Left lobe of liver (tissue), 2 donors: ENCODE data around the gene AMN. TPM values are rescaled to one million over a fixed set of nuclear protein-coding genes. Genes with fewer than 3 reads are reported as not detected.

ENCODE experiments used
- ATAC-seq: fragments of 200-7000 bp; cut with Tn5 transposase; one replicate; pipeline ENCODE4 v1.9.1; 2020; ENCODE audit warnings: mild to moderate bottlenecking, moderate library complexity
- DNase-seq: peaks from one replicate; pipeline ENCODE4 v3.0.0-alpha.2; 2020; ENCODE audit warnings: low spot score
- total RNA-seq: library from RNA; stranded (reverse); gene quantifications from one replicate; pipeline ENCODE4 v1.2.1, GENCODE V29; 2021
- donor health status: DM: no; HTN: no; CAD: no; lungs with moderate emphysema.
- donor health status: DM: no; HTN: yes; CAD: no.

The AMN gene
- total RNA-seq, 1 donor from 2014 or later: 56.0 TPM

- no peak for DNase-seq
- no peak for ATAC-seq
Observed at GRCh38 chr14:102927346-102927877, 4.9 kb downstream of the AMN start.

GRCh38 chr14:102927878-102928411 is 5.5 kb downstream of the AMN start:
- ATAC-seq (peak; percentile 7), DNase-seq (no peak)

GRCh38 chr14:102928412-102929240 is 6.2 kb downstream of the AMN start:
- ATAC-seq: peak; percentile 71

GRCh38 chr14:102929241-102930137 is 7.0 kb downstream of the AMN start:
- DNase-seq (no peak), ATAC-seq (peak; percentile 1)

More at GRCh38 chr14:102928412-102929240, 6.2 kb downstream of the AMN start:
- peak; percentile 64 for DNase-seq

GRCh38 chr14:102930138-102930752 is 7.8 kb downstream of the AMN start:
- DNase-seq: no peak
- no peak for ATAC-seq

- DNase-seq (no peak), ATAC-seq (no peak)
Observed at GRCh38 chr14:102930753-102931579, 8.5 kb downstream of the AMN start.

- DNase-seq (no peak), ATAC-seq (no peak)
Observed at GRCh38 chr14:102931580-102932285, 9.3 kb downstream of the AMN start.

- DNase-seq: no peak
- ATAC-seq: no peak
Observed at GRCh38 chr14:102932484-102933248, 10.2 kb downstream of the AMN start.

GRCh38 chr14:102933618-102934231 is 11.3 kb downstream of the AMN start:
- DNase-seq: peak; percentile 80
- peak; percentile 81 for ATAC-seq

GRCh38 chr14:102935756-102936155 is 13.3 kb downstream of the AMN start:
- ATAC-seq (no peak), DNase-seq (no peak)

GRCh38 chr14:102937331-102938175 is 15.1 kb downstream of the AMN start:
- DNase-seq (no peak), ATAC-seq (no peak)

GRCh38 chr14:102938191-102938590 is 15.7 kb downstream of the AMN start:
- DNase-seq: no peak

GRCh38 chr14:102939329-102939728 is 16.9 kb downstream of the AMN start:
- DNase-seq: no peak
- no peak for ATAC-seq

More at GRCh38 chr14:102938191-102938590, 15.7 kb downstream of the AMN start:
- ATAC-seq: no peak

GRCh38 chr14:102939820-102940561 is 17.5 kb downstream of the AMN start:
- DNase-seq (peak; percentile 90), ATAC-seq (peak; percentile 88)

- DNase-seq (no peak), ATAC-seq (peak; percentile 2)
Observed at GRCh38 chr14:102940729-102941362, 18.4 kb downstream of the AMN start.
